HG03378 (cell line): ENCODE measurements around the gene PMP22.

Experiments
- ATAC-seq: cut with Tn5 transposase; IDR thresholded peaks from one replicate; pipeline ENCODE4 v1.9.1; 2021; ENCODE audit warnings: mild to moderate bottlenecking, moderate library complexity; ENCODE audit not compliant: unreplicated experiment

Gene PMP22

GRCh38 chr17:15265131-15265530 lies at the start of gene PMP22:
Gene PMP22 (minus strand): TSS chr17:15265326. CDS start chr17:15260727, 4,599 bp downstream.
- ATAC-seq = no peak

GRCh38 chr17:15311996-15312395 lies 46.9 kb upstream of the PMP22 start:
- ATAC-seq = no peak

GRCh38 chr17:15309793-15310192 lies 44.7 kb upstream of the PMP22 start:
- no peak for ATAC-seq

GRCh38 chr17:15309236-15309635 lies 44.1 kb upstream of the PMP22 start:
- ATAC-seq = no peak

- ATAC-seq = no peak
Measured at GRCh38 chr17:15308758-15309157, 43.6 kb upstream of the PMP22 start.

- ATAC-seq = no peak
Measured at GRCh38 chr17:15307710-15308111, 42.6 kb upstream of the PMP22 start.

- no peak for ATAC-seq
Measured at GRCh38 chr17:15303851-15304250, 38.7 kb upstream of the PMP22 start.

- ATAC-seq = no peak
Measured at GRCh38 chr17:15303268-15303667, 38.1 kb upstream of the PMP22 start.

GRCh38 chr17:15301845-15302244 lies 36.7 kb upstream of the PMP22 start:
- ATAC-seq = no peak

- no peak for ATAC-seq
Measured at GRCh38 chr17:15298176-15298575, 33.0 kb upstream of the PMP22 start.

- no peak for ATAC-seq
Measured at GRCh38 chr17:15293558-15293957, 28.4 kb upstream of the PMP22 start.

GRCh38 chr17:15291674-15292361 lies 26.7 kb upstream of the PMP22 start:
- no peak for ATAC-seq

- no peak for ATAC-seq
Measured at GRCh38 chr17:15290605-15291004, 25.5 kb upstream of the PMP22 start.

- no peak for ATAC-seq
Measured at GRCh38 chr17:15289285-15290183, 24.4 kb upstream of the PMP22 start.

GRCh38 chr17:15288859-15289258 lies 23.7 kb upstream of the PMP22 start:
- no peak for ATAC-seq

GRCh38 chr17:15287538-15288267 lies 22.6 kb upstream of the PMP22 start:
- ATAC-seq = no peak

GRCh38 chr17:15285466-15285865 lies 20.3 kb upstream of the PMP22 start:
- no peak for ATAC-seq

GRCh38 chr17:15284537-15284936 lies 19.4 kb upstream of the PMP22 start:
- no peak for ATAC-seq

GRCh38 chr17:15284107-15284506 lies 19.0 kb upstream of the PMP22 start:
- no peak for ATAC-seq

GRCh38 chr17:15281909-15282308 lies 16.8 kb upstream of the PMP22 start:
- no peak for ATAC-seq

- ATAC-seq = no peak
Measured at GRCh38 chr17:15278924-15279477, 13.9 kb upstream of the PMP22 start.
